SK-N-SH treated with all-trans-retinoic acid at 6 μM for 48 hours (cell line): ENCODE data around the gene EFNA1.
"Not testable (repeated sequence)": the region's sequence is repeated elsewhere in the genome, so short reads cannot be mapped to it uniquely, and the experiment has no call there.

Experiments
- ATAC-seq: fragments of 200-7000 bp; cut with Tn5 transposase; 3 replicates; pipeline ENCODE4 v1.9.1; 2020; ENCODE audit warnings: mild to moderate bottlenecking, moderate library complexity
- ARNTL ChIP-seq: fragments of 450-650 bp; formaldehyde crosslinking; IDR thresholded peaks from 2 replicates; pipeline ENCODE4 v1.5.0; 2020; ENCODE audit warnings: low read depth, mild to moderate bottlenecking, moderate library complexity, borderline replicate concordance
- BACH2 ChIP-seq: fragments of 250-450 bp; sonication (Bioruptor Pico); IDR thresholded peaks from 2 replicates; pipeline ENCODE4 v1.9.0; 2021; ENCODE audit warnings: mild to moderate bottlenecking, borderline replicate concordance
- CREB5 ChIP-seq: fragments of 250-450 bp; sonication (Bioruptor Pico); IDR thresholded peaks from 2 replicates; pipeline ENCODE4 v1.5.1; 2020; ENCODE audit warnings: low read depth, mild to moderate bottlenecking, moderate library complexity
- CSDC2 ChIP-seq: fragments of 250-450 bp; sonication (Bioruptor Pico); IDR thresholded peaks from 2 replicates; pipeline ENCODE4 v1.5.0; 2020; ENCODE audit warnings: mild to moderate bottlenecking, moderate library complexity
- ESRRG ChIP-seq: fragments of 250-450 bp; sonication (Bioruptor Pico); IDR thresholded peaks from 2 replicates; pipeline ENCODE4 v1.6.1; 2021; ENCODE audit warnings: mild to moderate bottlenecking
- GLIS3 ChIP-seq: fragments of 250-450 bp; sonication (Bioruptor Pico); IDR thresholded peaks from 2 replicates; pipeline ENCODE4 v1.5.0; 2020; ENCODE audit warnings: mild to moderate bottlenecking, moderate library complexity
- ISL1 ChIP-seq: fragments of 250-450 bp; sonication (Bioruptor Pico); IDR thresholded peaks from 2 replicates; pipeline ENCODE4 v2.1.2; 2022; ENCODE audit warnings: mild to moderate bottlenecking, moderate library complexity
- OSR1 ChIP-seq: fragments of 250-450 bp; sonication (Bioruptor Pico); IDR thresholded peaks from 2 replicates; pipeline ENCODE4 v1.8.0; 2022; ENCODE audit warnings: moderate library complexity, mild to moderate bottlenecking, inconsistent platforms
- PATZ1 ChIP-seq: fragments of 250-450 bp; sonication (Bioruptor Pico); IDR thresholded peaks from 2 replicates; pipeline ENCODE4 v1.8.0; 2020; ENCODE audit warnings: mild to moderate bottlenecking, moderate library complexity, borderline replicate concordance
- POU6F1 ChIP-seq: fragments of 250-450 bp; sonication (Bioruptor Pico); IDR thresholded peaks from 2 replicates; pipeline ENCODE4 v1.8.0; 2021; ENCODE audit warnings: low read depth, mild to moderate bottlenecking, moderate library complexity, borderline replicate concordance
- PPARA ChIP-seq: fragments of 250-450 bp; sonication (Bioruptor Pico); IDR thresholded peaks from 2 replicates; pipeline ENCODE4 v1.5.0; 2020; ENCODE audit warnings: mild to moderate bottlenecking, borderline replicate concordance
- RARB ChIP-seq: fragments of 250-450 bp; sonication (Bioruptor Pico); IDR thresholded peaks from 2 replicates; pipeline ENCODE4 v1.8.0; 2021; ENCODE audit warnings: mild to moderate bottlenecking, moderate library complexity
- SNAI2 ChIP-seq: fragments of 250-450 bp; sonication (Bioruptor Pico); IDR thresholded peaks from 2 replicates; pipeline ENCODE4 v1.5.0; 2020; ENCODE audit warnings: mild to moderate bottlenecking, moderate library complexity
- TCF4 ChIP-seq: fragments of 250-450 bp; sonication (Bioruptor Pico); IDR thresholded peaks from 2 replicates; pipeline ENCODE4 v1.8.0; 2021; ENCODE audit warnings: mild to moderate bottlenecking, moderate library complexity, borderline replicate concordance
- TOX ChIP-seq: fragments of 250-450 bp; sonication (Bioruptor Pico); IDR thresholded peaks from 2 replicates; pipeline ENCODE4 v1.8.0; 2021; ENCODE audit warnings: mild to moderate bottlenecking, moderate library complexity, borderline replicate concordance
- TSHZ2 ChIP-seq: fragments of 250-450 bp; sonication (Bioruptor Pico); IDR thresholded peaks from 2 replicates; pipeline ENCODE4 v1.5.0; 2020; ENCODE audit warnings: mild to moderate bottlenecking, moderate library complexity
- ZC3H10 ChIP-seq: fragments of 250-450 bp; sonication (Bioruptor Pico); IDR thresholded peaks from 2 replicates; pipeline ENCODE4 v1.5.1; 2021; ENCODE audit warnings: mild to moderate bottlenecking, moderate library complexity
- ZFP3 ChIP-seq: fragments of 250-450 bp; sonication (Bioruptor Pico); IDR thresholded peaks from 2 replicates; pipeline ENCODE4 v1.5.0; 2020; ENCODE audit warnings: mild to moderate bottlenecking, moderate library complexity
- ZFP30 ChIP-seq: fragments of 450-650 bp; formaldehyde crosslinking; IDR thresholded peaks from 2 replicates; pipeline ENCODE4 v1.5.0; 2022; ENCODE audit warnings: mild to moderate bottlenecking, moderate library complexity
- ZNF565 ChIP-seq: fragments of 450-650 bp; formaldehyde crosslinking; conservative IDR thresholded peaks from 2 replicates; pipeline ENCODE4 v1.5.0; 2020; ENCODE audit warnings: low read depth, mild to moderate bottlenecking, moderate library complexity
- ZNF70 ChIP-seq: fragments of 450-650 bp; formaldehyde crosslinking; IDR thresholded peaks from 2 replicates; pipeline ENCODE4 v1.5.0; 2020; ENCODE audit warnings: mild to moderate bottlenecking, moderate library complexity
- ZNF8 ChIP-seq: fragments of 450-650 bp; formaldehyde crosslinking; IDR thresholded peaks from 2 replicates; pipeline ENCODE4 v1.5.0; 2020; ENCODE audit warnings: mild to moderate bottlenecking, moderate library complexity

The EFNA1 gene

GRCh38 chr1:155145491-155145890, 17.8 kb downstream of the EFNA1 start:
- peak; percentile 48; the same call in 1 of the 3 replicates for ATAC-seq
- TF ChIP-seq CREB5 = no peak
- no peak for TF ChIP-seq ZNF70
- no peak for TF ChIP-seq OSR1
- TF ChIP-seq PPARA = no peak
- no peak for TF ChIP-seq ARNTL
- TF ChIP-seq CSDC2 (CRISPR knock-in tag) = no peak

- not testable (repeated sequence) for ATAC-seq
Observed at GRCh38 chr1:155155996-155156643, 28.4 kb downstream of the EFNA1 start.

GRCh38 chr1:155158991-155159390, 31.3 kb downstream of the EFNA1 start:
- no peak for ATAC-seq
- TF ChIP-seq SNAI2 (CRISPR knock-in tag) = no peak
- no peak for TF ChIP-seq PPARA
- TF ChIP-seq POU6F1 (CRISPR knock-in tag) = no peak
- no peak for TF ChIP-seq GLIS3

- ATAC-seq = no peak; the same call in 2 of the 3 replicates
- TF ChIP-seq ZNF565 = no peak
- TF ChIP-seq TOX (CRISPR knock-in tag) = no peak
- no peak for TF ChIP-seq RARB
- TF ChIP-seq ESRRG = no peak
- no peak for TF ChIP-seq ZC3H10 (CRISPR knock-in tag)
- no peak for TF ChIP-seq TSHZ2 (CRISPR knock-in tag)
Observed at GRCh38 chr1:155160128-155160527, 32.5 kb downstream of the EFNA1 start.

GRCh38 chr1:155162631-155163030, 35.0 kb downstream of the EFNA1 start:
- not testable (repeated sequence) for ATAC-seq

- not testable (repeated sequence) for ATAC-seq
Observed at GRCh38 chr1:155163785-155164184, 36.1 kb downstream of the EFNA1 start.

GRCh38 chr1:155164625-155165024, 36.9 kb downstream of the EFNA1 start:
- ATAC-seq = not testable (repeated sequence)

- TF ChIP-seq ESRRG = no peak
- TF ChIP-seq ZNF70 = no peak
- TF ChIP-seq ZFP30 (CRISPR knock-in tag) = no peak
- TF ChIP-seq ZC3H10 (CRISPR knock-in tag) = no peak
- no peak for TF ChIP-seq PATZ1
- no peak for TF ChIP-seq CREB5
- no peak for TF ChIP-seq ZFP3 (CRISPR knock-in tag)
- no peak for TF ChIP-seq SNAI2 (CRISPR knock-in tag)
- no peak for TF ChIP-seq OSR1
- TF ChIP-seq ISL1 (CRISPR knock-in tag) = no peak
- TF ChIP-seq BACH2 = no peak
- TF ChIP-seq TOX (CRISPR knock-in tag) = no peak
- no peak for TF ChIP-seq RARB
- no peak for TF ChIP-seq ZNF8
- no peak for TF ChIP-seq CSDC2 (CRISPR knock-in tag)
- TF ChIP-seq TCF4 (CRISPR knock-in tag) = no peak
- no peak for TF ChIP-seq GLIS3
- no peak for TF ChIP-seq ZNF565
- no peak for ATAC-seq
Observed at GRCh38 chr1:155166051-155166470, 38.4 kb downstream of the EFNA1 start.
